ENCODE measurements around the gene APRT. TPM values are rescaled to one million over a fixed set of nuclear protein-coding genes. Genes with fewer than 3 reads are reported as not detected.
A peak's percentile ranks its signal among the peaks of the same experiment; 100 is the strongest.

The APRT gene
- total and polyA plus RNA-seq, 2 of the 8 experiments (the other 6 are each of a cell fraction or from before 2014, with no cell fraction given): 221 to 267 TPM

- peak overlapping the region; percentile 78; the same call in 1 of the 2 replicates for H2BK5ac ChIP-seq (ENCODE audit: low read depth, low read length)
- TF ChIP-seq ASH2L (IDR thresholded peaks at IDR 0.05; ENCODE audit: low read length) (no peak), SIRT6 (IDR thresholded peaks at IDR 0.05; ENCODE audit: low read length) (no peak), E2F6 (IDR thresholded peaks at IDR 0.05) (no peak), ATF3 (IDR thresholded peaks at IDR 0.05; ENCODE audit: insufficient read depth, low read depth, low read length) (no peak), BRCA1 (IDR thresholded peaks at IDR 0.05; ENCODE audit: low read depth, low read length) (no peak), GTF2F1 (IDR thresholded peaks at IDR 0.05; ENCODE audit: borderline replicate concordance, low read depth, low read length) (no peak), SP4 (IDR thresholded peaks at IDR 0.05; ENCODE audit: low read length) (no peak), RBBP5 (IDR thresholded peaks at IDR 0.05; ENCODE audit: borderline replicate concordance, low read depth, low read length) (no peak)
Measured at GRCh38 chr16:88793251-88793954, 18.3 kb downstream of the APRT start.

More at GRCh38 chr16:88793251-88793954, 18.3 kb downstream of the APRT start:
- H2BK120ac ChIP-seq (replicated peaks; ENCODE audit: low read depth, low read length): peak overlapping the region; percentile 79
- peak overlapping the region; percentile 62 for H3K18ac ChIP-seq (ENCODE audit: extremely low read depth, low read length)
- H2BK12ac ChIP-seq (ENCODE audit: low read depth, low read length): peak overlapping the region; percentile 97; the same call in 1 of the 2 replicates
- H2AFZ ChIP-seq (ENCODE audit: low read length): no peak overlapping the region
- H4K5ac ChIP-seq (ENCODE audit: insufficient read length, low read depth, low read length): no peak overlapping the region
- WGBS, 2 experiments (ENCODE audit: extremely low coverage in 1 of 2, insufficient coverage in 1 of 2, insufficient read length in 1 of 2, insufficient replicate concordance in 2 of 2, low coverage in 1 of 2, low lambda C conversion rate in 2 of 2, missing lambda C conversion rate in 1 of 2): 74% methylated on average over 24 of the region's 35 CpGs; no CpG with 5 or more reads in 1 of the 2 experiments
- no peaks in the 10 kb centered on the region for H3K36me3 ChIP-seq (ENCODE audit: control insufficient read depth in 2 of 4, insufficient read depth in 4 of 4, low read length in 3 of 4)
- no peaks in the 10 kb centered on the region for H3K79me2 ChIP-seq (ENCODE audit: control insufficient read depth in 1 of 2, insufficient read depth in 2 of 2, low read length in 2 of 2)
- H2BK15ac ChIP-seq (ENCODE audit: low read length): peak overlapping the region; percentile 92; the same call in 1 of the 2 replicates
- DNase-seq (ENCODE audit: low read depth in 1 of 2, low spot score in 2 of 2) (peak in 1 of 2 experiments; percentile 51), FAIRE-seq (no peak)
- 0 out of 2 replicates have a peak overlapping the region, but pooled peaks have one; percentile 72 for H2BK20ac ChIP-seq (ENCODE audit: low read length)
- ChIA-PET POLR2A (ENCODE audit: partially characterized antibody) (interaction anchor here (0.7 to 2.5 kb wide), 6 partner anchors 8 to 19 kb away, joined by 3 to 6 read pairs (median 3); no protein-coding TSS in a partner anchor), CTCF (ENCODE audit: partially characterized antibody) (interaction anchor here (0.5 to 3.4 kb wide), 19 partner anchors 8 to 495 kb away, joined by 3 to 21 read pairs (median 3); no protein-coding TSS in a partner anchor)
- no peak overlapping the region for H3K4ac ChIP-seq (replicated peaks; ENCODE audit: insufficient read length, low read depth, low read length)
- H3K27me3 ChIP-seq (replicated peaks in 1 of 4; ENCODE audit: control insufficient read depth in 3 of 4, extremely low read depth in 1 of 4, insufficient read depth in 3 of 4, low read length in 3 of 4): no peaks in the 10 kb centered on the region; a peak in 1 of 7 replicates
- peak overlapping the region; percentile 98 for H4K91ac ChIP-seq (replicated peaks; ENCODE audit: insufficient read length, low read length)
- peaks cover 0 to 4% of the 10 kb centered on the region in 2 experiments for H4K20me1 ChIP-seq (replicated peaks in 1 of 2; ENCODE audit: control insufficient read depth in 1 of 2, insufficient read depth in 2 of 2, low read length in 2 of 2)
- no peak overlapping the region for H3K23ac ChIP-seq (ENCODE audit: insufficient read length)
- H3K4me1 ChIP-seq (replicated peaks in 1 of 4; ENCODE audit: control insufficient read depth in 3 of 4, insufficient read depth in 4 of 4, low read length in 3 of 4): peaks cover 0 to 26% (median 18%) of the 10 kb centered on the region in 4 experiments; a peak in 6 of 7 replicates
- no peak overlapping the region; a peak in 1 of 7 replicates for H3K9ac ChIP-seq (replicated peaks in 1 of 4; ENCODE audit: extremely low read depth in 1 of 4, low read depth in 3 of 4, low read length in 3 of 4)
- H2AK5ac ChIP-seq (ENCODE audit: low read depth, low read length): no peak overlapping the region
- no peaks in the 10 kb centered on the region for H3K9me3 ChIP-seq (ENCODE audit: insufficient read depth in 2 of 2, low read depth in 1 of 2, low read length in 1 of 2)
- no peak overlapping the region for H3K56ac ChIP-seq (replicated peaks; ENCODE audit: insufficient read length, low read depth, low read length)
- H3K4me2 ChIP-seq (ENCODE audit: insufficient read depth in 1 of 2, low read depth in 2 of 2, low read length in 2 of 2): peak overlapping the region in 1 of 2 experiments; percentile 36; a peak in 1 of 4 replicates
- H3K14ac ChIP-seq (ENCODE audit: insufficient read length): no peak overlapping the region
- H3K79me1 ChIP-seq (ENCODE audit: low read depth, low read length): no peaks in the 10 kb centered on the region
- H3K27ac ChIP-seq (ENCODE audit: low read depth, low read length): no peak overlapping the region
- H3K23me2 ChIP-seq (ENCODE audit: low read depth, low read length): peaks cover 4% of the 10 kb centered on the region; the same call in 1 of the 2 replicates
- no peak overlapping the region; the same call in 1 of the 2 replicates for H4K8ac ChIP-seq (ENCODE audit: extremely low read depth, insufficient read depth, low read length)
- no peak overlapping the region for H3K4me3 ChIP-seq (ENCODE audit: extremely low read depth in 1 of 4, insufficient read depth in 2 of 4, low read depth in 3 of 4, low read length in 4 of 4)

All from H1 (cell line).